ENCODE measurements around the gene EXT2. TPM values are rescaled to one million over a fixed set of nuclear protein-coding genes. Genes with fewer than 3 reads are reported as not detected.

The EXT2 gene
- total and polyA plus RNA-seq, 2 experiments from 2014 or later = 15.9 to 48.6 TPM

DNA sequence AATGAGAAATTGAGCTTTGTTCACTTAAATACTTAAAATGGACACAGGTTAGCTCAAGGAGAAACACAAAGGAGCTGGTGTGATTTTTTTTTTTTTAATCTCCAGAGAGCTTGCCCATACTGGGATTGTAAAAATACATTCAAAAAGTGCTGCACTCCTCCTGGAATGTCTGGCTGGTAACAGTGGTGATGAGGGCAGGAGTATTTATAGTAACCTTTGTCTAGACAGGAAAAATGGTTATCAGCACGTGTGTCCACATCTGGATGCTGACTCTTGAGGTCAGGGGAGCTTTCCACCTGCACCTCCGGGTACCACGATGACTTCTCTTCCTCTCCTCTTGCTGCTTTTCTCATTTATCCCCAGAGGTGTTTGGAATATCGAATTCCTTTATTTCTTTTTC lies 30.1 kb downstream of the EXT2 start:
- H3K27ac ChIP-seq (ENCODE audit: low read depth) = no peak overlapping the region
- Mint-ChIP-seq H3K36me3 (ENCODE audit: low read depth) (peaks cover 3% of the 10 kb centered on the region; the same call in 1 of the 3 replicates), H3K27me3 (ENCODE audit: insufficient read depth, low read depth, poor library complexity) (no peaks in the 10 kb centered on the region), H3K27ac (no peak overlapping the region), H3K4me1 (no peaks in the 10 kb centered on the region), H3K9me3 (no peaks in the 10 kb centered on the region), H3K4me3 (no peak overlapping the region)
- H3K27me3 ChIP-seq (ENCODE audit: insufficient read depth) = no peaks in the 10 kb centered on the region
- H3K4me2 ChIP-seq = no peak overlapping the region
- H3K4me3 ChIP-seq = no peak overlapping the region
- no peaks in the 10 kb centered on the region for H4K20me1 ChIP-seq (replicated peaks; ENCODE audit: insufficient read depth)
- no peaks in the 10 kb centered on the region for H3F3A ChIP-seq (replicated peaks; ENCODE audit: low read depth)
- H3K4me1 ChIP-seq (ENCODE audit: insufficient read depth) = no peaks in the 10 kb centered on the region
- no peaks in the 10 kb centered on the region for H3K36me3 ChIP-seq (ENCODE audit: insufficient read depth)
- DNase-seq (ENCODE audit: low spot score) = no peak
- no peaks in the 10 kb centered on the region for H3K9me2 ChIP-seq (ENCODE audit: insufficient read depth)
- no peak for ATAC-seq
- TF ChIP-seq EZH2 (IDR thresholded peaks at IDR 0.05; ENCODE audit: low read depth, unreplicated experiment) = no peak
- TF ChIP-seq, protein P1, sequence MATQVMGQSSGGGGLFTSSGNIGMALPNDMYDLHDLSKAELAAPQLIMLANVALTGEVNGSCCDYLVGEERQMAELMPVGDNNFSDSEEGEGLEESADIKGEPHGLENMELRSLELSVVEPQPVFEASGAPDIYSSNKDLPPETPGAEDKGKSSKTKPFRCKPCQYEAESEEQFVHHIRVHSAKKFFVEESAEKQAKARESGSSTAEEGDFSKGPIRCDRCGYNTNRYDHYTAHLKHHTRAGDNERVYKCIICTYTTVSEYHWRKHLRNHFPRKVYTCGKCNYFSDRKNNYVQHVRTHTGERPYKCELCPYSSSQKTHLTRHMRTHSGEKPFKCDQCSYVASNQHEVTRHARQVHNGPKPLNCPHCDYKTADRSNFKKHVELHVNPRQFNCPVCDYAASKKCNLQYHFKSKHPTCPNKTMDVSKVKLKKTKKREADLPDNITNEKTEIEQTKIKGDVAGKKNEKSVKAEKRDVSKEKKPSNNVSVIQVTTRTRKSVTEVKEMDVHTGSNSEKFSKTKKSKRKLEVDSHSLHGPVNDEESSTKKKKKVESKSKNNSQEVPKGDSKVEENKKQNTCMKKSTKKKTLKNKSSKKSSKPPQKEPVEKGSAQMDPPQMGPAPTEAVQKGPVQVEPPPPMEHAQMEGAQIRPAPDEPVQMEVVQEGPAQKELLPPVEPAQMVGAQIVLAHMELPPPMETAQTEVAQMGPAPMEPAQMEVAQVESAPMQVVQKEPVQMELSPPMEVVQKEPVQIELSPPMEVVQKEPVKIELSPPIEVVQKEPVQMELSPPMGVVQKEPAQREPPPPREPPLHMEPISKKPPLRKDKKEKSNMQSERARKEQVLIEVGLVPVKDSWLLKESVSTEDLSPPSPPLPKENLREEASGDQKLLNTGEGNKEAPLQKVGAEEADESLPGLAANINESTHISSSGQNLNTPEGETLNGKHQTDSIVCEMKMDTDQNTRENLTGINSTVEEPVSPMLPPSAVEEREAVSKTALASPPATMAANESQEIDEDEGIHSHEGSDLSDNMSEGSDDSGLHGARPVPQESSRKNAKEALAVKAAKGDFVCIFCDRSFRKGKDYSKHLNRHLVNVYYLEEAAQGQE (IDR thresholded peaks at IDR 0.05; ENCODE audit: unreplicated experiment) = no peak
- TF ChIP-seq ZNF462 (CRISPR knock-in tag; IDR thresholded peaks at IDR 0.05) = no peak
- TF ChIP-seq, protein P2, sequence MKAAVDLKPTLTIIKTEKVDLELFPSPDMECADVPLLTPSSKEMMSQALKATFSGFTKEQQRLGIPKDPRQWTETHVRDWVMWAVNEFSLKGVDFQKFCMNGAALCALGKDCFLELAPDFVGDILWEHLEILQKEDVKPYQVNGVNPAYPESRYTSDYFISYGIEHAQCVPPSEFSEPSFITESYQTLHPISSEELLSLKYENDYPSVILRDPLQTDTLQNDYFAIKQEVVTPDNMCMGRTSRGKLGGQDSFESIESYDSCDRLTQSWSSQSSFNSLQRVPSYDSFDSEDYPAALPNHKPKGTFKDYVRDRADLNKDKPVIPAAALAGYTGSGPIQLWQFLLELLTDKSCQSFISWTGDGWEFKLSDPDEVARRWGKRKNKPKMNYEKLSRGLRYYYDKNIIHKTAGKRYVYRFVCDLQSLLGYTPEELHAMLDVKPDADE (IDR thresholded peaks at IDR 0.05) = no peak
- TF ChIP-seq JUNB (IDR thresholded peaks at IDR 0.05; ENCODE audit: unreplicated experiment) = no peak
- TF ChIP-seq CREB1 (CRISPR knock-in tag; IDR thresholded peaks at IDR 0.05; ENCODE audit: low read depth) = no peak
- no peak for TF ChIP-seq STAT1 (IDR thresholded peaks at IDR 0.05; ENCODE audit: unreplicated experiment)
- TF ChIP-seq EZH2phosphoT487 (IDR thresholded peaks at IDR 0.05; ENCODE audit: unreplicated experiment) = no peak
- no peak for TF ChIP-seq NANOG (IDR thresholded peaks at IDR 0.05; ENCODE audit: borderline replicate concordance)
- TF ChIP-seq CTCF (conservative IDR thresholded peaks at IDR 0.05; ENCODE audit: low read depth in 2 of 2) = no peak
- TF ChIP-seq ZNF331 (CRISPR knock-in tag; IDR thresholded peaks at IDR 0.05; ENCODE audit: low read depth) = no peak
- no peak for TF ChIP-seq ZNF114 (CRISPR knock-in tag; IDR thresholded peaks at IDR 0.05)
- no peak for TF ChIP-seq POLR2AphosphoS5 (IDR thresholded peaks at IDR 0.05; ENCODE audit: low read depth)
- H3K79me2 ChIP-seq (replicated peaks; ENCODE audit: insufficient read depth) = no peaks in the 10 kb centered on the region
- no peak overlapping the region for H2AFZ ChIP-seq
